Neural cell (in vitro differentiated cells): Measurements from ENCODE around the gene NFE2L2. TPM values are rescaled to one million over a fixed set of nuclear protein-coding genes. Genes with fewer than 3 reads are reported as not detected.
"Not testable (repeated sequence)": the region's sequence is repeated elsewhere in the genome, so short reads cannot be mapped to it uniquely, and the experiment has no call there.

Source experiments
- H2AFZ ChIP-seq: fragments of 200-600, 300-800 bp; sonication (generic), shearing (Covaris generic); 2 replicates; pipeline ENCODE4 v1.6.0; 2014; ENCODE audit warnings: low read depth, mild to moderate bottlenecking, antibody characterized with exemption, low read length, moderate library complexity
- H3F3A ChIP-seq: fragments of 200-600 bp; shearing (Covaris generic); 2 replicates; pipeline ENCODE4 v1.6.1; 2016; ENCODE audit warnings: mild to moderate bottlenecking, moderate library complexity, mixed read lengths, antibody characterized with exemption, low read length; ENCODE audit not compliant: insufficient read depth, poor library complexity, severe bottlenecking
- H3K27ac ChIP-seq: fragments of 200-600, 300-800 bp; sonication (generic), shearing (Covaris generic); 2 replicates; pipeline ENCODE4 v1.5.1; 2014; ENCODE audit warnings: mild to moderate bottlenecking, low read length, moderate library complexity
- H3K27me3 ChIP-seq: fragments of 300-800, 200-600 bp; sonication (generic), shearing (Covaris generic); 2 replicates; pipeline ENCODE4 v1.6.0; 2014; ENCODE audit warnings: mild to moderate bottlenecking, low read depth, low read length, moderate library complexity; ENCODE audit not compliant: insufficient read depth
- H3K36me3 ChIP-seq: fragments of 300-800, 200-600 bp; sonication (generic), shearing (Covaris generic); 2 replicates; pipeline ENCODE4 v1.5.1; 2014; ENCODE audit warnings: mild to moderate bottlenecking, antibody characterized with exemption, low read length, moderate library complexity; ENCODE audit not compliant: insufficient read depth
- H3K4me2 ChIP-seq: fragments of 300-800, 200-600 bp; sonication (generic), shearing (Covaris generic); 2 replicates; pipeline ENCODE4 v1.6.0; 2014; ENCODE audit warnings: mild to moderate bottlenecking, low read length
- H3K4me3 ChIP-seq: fragments of 300-800, 200-600 bp; sonication (generic), shearing (Covaris generic); 2 replicates; pipeline ENCODE4 v1.5.1; 2014; ENCODE audit warnings: mild to moderate bottlenecking, low read length, moderate library complexity
- H3K79me2 ChIP-seq: fragments of 200-600 bp; shearing (Covaris generic); replicated peaks from 2 replicates; pipeline ENCODE4 v1.6.0; 2014; ENCODE audit warnings: mild to moderate bottlenecking, low read length, moderate library complexity; ENCODE audit not compliant: insufficient read depth
- H3K9ac ChIP-seq: fragments of 300-800, 200-600 bp; sonication (generic), shearing (Covaris generic); 2 replicates; pipeline ENCODE4 v1.6.1; 2016; ENCODE audit warnings: mild to moderate bottlenecking, low read length, mixed read lengths
- H3K9me2 ChIP-seq: fragments of 200-600 bp; shearing (Covaris generic); 2 replicates; pipeline ENCODE4 v1.6.1; 2016; ENCODE audit warnings: mild to moderate bottlenecking, low read length, mixed read lengths; ENCODE audit not compliant: insufficient read depth
- H3K9me3 ChIP-seq: fragments of 200-600, 300-800 bp; sonication (generic), shearing (Covaris generic); 2 replicates; pipeline ENCODE4 v1.6.1; 2016; ENCODE audit warnings: mild to moderate bottlenecking, mixed run types, low read length, moderate library complexity, mixed read lengths
- H4K20me1 ChIP-seq: fragments of 200-600 bp; shearing (Covaris generic); 2 replicates; pipeline ENCODE4 v1.6.1; 2016; ENCODE audit warnings: mild to moderate bottlenecking, mixed run types; ENCODE audit not compliant: insufficient read depth
- CTCF ChIP-seq: fragments of 450-650 bp; IDR thresholded peaks from 2 replicates; pipeline ENCODE4 v1.5.1; 2014; ENCODE audit warnings: antibody characterized with exemption, mild to moderate bottlenecking, moderate library complexity; ENCODE audit not compliant: poor library complexity, severe bottlenecking
- EP300 ChIP-seq: fragments of 450-650 bp; conservative IDR thresholded peaks from 2 replicates; pipeline ENCODE4 v1.6.1; 2014; ENCODE audit warnings: antibody characterized with exemption, mild to moderate bottlenecking, moderate library complexity; ENCODE audit not compliant: poor library complexity, severe bottlenecking
- EZH2 ChIP-seq: fragments of 200-600, 300-800 bp; shearing (Covaris generic), sonication (generic); IDR thresholded peaks from 2 replicates; pipeline ENCODE4 v1.6.1; 2014; ENCODE audit warnings: antibody characterized with exemption, low read length, borderline replicate concordance, mild to moderate bottlenecking; ENCODE audit not compliant: insufficient read depth, poor library complexity, severe bottlenecking
- MXI1 ChIP-seq: fragments of 450-650 bp; conservative IDR thresholded peaks from 2 replicates; pipeline ENCODE4 v1.6.1; 2014; ENCODE audit warnings: antibody characterized with exemption, mild to moderate bottlenecking; ENCODE audit not compliant: poor library complexity, severe bottlenecking
- POLR2AphosphoS5 ChIP-seq: IDR thresholded peaks from 2 replicates; pipeline ENCODE4 v1.6.1; 2012
- RAD21 ChIP-seq: fragments of 450-650 bp; conservative IDR thresholded peaks from 2 replicates; pipeline ENCODE4 v1.6.1; 2014; ENCODE audit warnings: antibody characterized with exemption, mild to moderate bottlenecking, moderate library complexity
- REST ChIP-seq: IDR thresholded peaks from 2 replicates; pipeline ENCODE4 v1.6.1; 2012; ENCODE audit warnings: borderline replicate concordance
- SMC3 ChIP-seq: fragments of 450-650 bp; conservative IDR thresholded peaks from 2 replicates; pipeline ENCODE4 v1.6.1; 2014; ENCODE audit warnings: antibody characterized with exemption, mild to moderate bottlenecking, moderate library complexity; ENCODE audit not compliant: poor library complexity
- TAF1 ChIP-seq: IDR thresholded peaks from 2 replicates; pipeline ENCODE4 v1.6.1; 2012; ENCODE audit warnings: low read depth
- polyA plus RNA-seq: library from polyadenylated mRNA; depleted of rRNA; stranded (reverse); fragments of >200 nt; gene quantifications from 2 replicates; pipeline ENCODE4 v1.2.3, GENCODE V29; 2014

NFE2L2 gene
- polyA plus RNA-seq, 1 donor from 2014 or later: 1.4 TPM

- Histone ChIP-seq H3K79me2 (no peaks in the 10 kb centered on the region), H3K27me3 (no peaks in the 10 kb centered on the region), H3K4me3 (no peak overlapping the region), H3K9me2 (no peaks in the 10 kb centered on the region), H3F3A (no peaks in the 10 kb centered on the region), H3K4me2 (no peak overlapping the region), H3K36me3 (no peaks in the 10 kb centered on the region), H3K27ac (no peak overlapping the region), H3K9ac (no peak overlapping the region), H4K20me1 (no peaks in the 10 kb centered on the region), H3K9me3 (no peaks in the 10 kb centered on the region), H2AFZ (no peak overlapping the region)
- TF ChIP-seq SMC3: no peak
- no peak for TF ChIP-seq EP300
- TF ChIP-seq TAF1: no peak
- no peak for TF ChIP-seq MXI1
- no peak for TF ChIP-seq CTCF
- no peak for TF ChIP-seq RAD21
- no peak for TF ChIP-seq EZH2
- no peak for TF ChIP-seq POLR2AphosphoS5
- no peak for TF ChIP-seq REST
Observed at GRCh38 chr2:177204417-177204816, 60.1 kb downstream of the NFE2L2 start.

GRCh38 chr2:177201919-177202346 lies 62.6 kb downstream of the NFE2L2 start:
- Histone ChIP-seq H3K4me3 (peak overlapping the region; percentile 35), H2AFZ (peak overlapping the region; percentile 11), H3K4me2 (peak overlapping the region; percentile 35), H3F3A (no peaks in the 10 kb centered on the region), H3K27ac (peak overlapping the region; percentile 75), H3K27me3 (no peaks in the 10 kb centered on the region), H3K9ac (peak overlapping the region; percentile 41), H3K36me3 (no peaks in the 10 kb centered on the region), H3K79me2 (no peaks in the 10 kb centered on the region), H3K9me2 (no peaks in the 10 kb centered on the region), H3K9me3 (no peaks in the 10 kb centered on the region), H4K20me1 (no peaks in the 10 kb centered on the region)
- TF ChIP-seq MXI1: peak; percentile 22
- TF ChIP-seq TAF1: no peak
- TF ChIP-seq CTCF: no peak
- peak; percentile 60 for TF ChIP-seq POLR2AphosphoS5
- TF ChIP-seq EP300: peak; percentile 27
- no peak for TF ChIP-seq SMC3
- peak; percentile 35 for TF ChIP-seq REST

- H3K79me2 ChIP-seq, H3K36me3 ChIP-seq, H3K4me3 ChIP-seq, H3K9ac ChIP-seq, H3K27me3 ChIP-seq, H3K9me2 ChIP-seq, H3K4me2 ChIP-seq, H4K20me1 ChIP-seq, H3F3A ChIP-seq, H2AFZ ChIP-seq, H3K9me3 ChIP-seq, H3K27ac ChIP-seq: not testable (repeated sequence)
Observed at GRCh38 chr2:177200419-177200818, 64.1 kb downstream of the NFE2L2 start.
